Kidney capillary endothelial cell (primary cell): ENCODE results near the gene EGR2.

Experiments used
- DNase-seq: peaks from one replicate; pipeline ENCODE4 v3.0.0-alpha.2; 2018; ENCODE audit warnings: low spot score

The EGR2 gene

GRCh38 chr10:62817766-62818425 is 1.7 kb upstream of the EGR2 start:
- peak; percentile 57 for DNase-seq

- DNase-seq = no peak
Measured at GRCh38 chr10:62817121-62817765, 1.1 kb upstream of the EGR2 start.

DNA sequence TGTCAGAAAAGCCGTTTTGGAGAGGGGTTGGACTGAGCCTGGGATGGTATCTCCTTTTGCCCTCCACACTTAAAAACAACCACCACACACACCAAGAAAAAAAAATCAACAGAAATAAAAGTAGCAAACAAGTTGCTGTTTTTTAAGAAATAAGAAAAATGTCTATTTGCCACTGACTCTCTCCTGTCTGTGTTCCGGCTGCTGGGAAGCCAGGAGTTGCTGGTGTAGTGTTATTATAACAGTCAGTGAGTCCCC is 163 bp downstream of the EGR2 start:
- DNase-seq = no peak

GRCh38 chr10:62815381-62816075 is 638 bp downstream of the EGR2 start:
- DNase-seq = no peak

- DNase-seq = no peak
Measured at GRCh38 chr10:62814756-62815380, 1.3 kb downstream of the EGR2 start.

GRCh38 chr10:62813981-62814380 is 2.2 kb downstream of the EGR2 start:
- no peak for DNase-seq

DNA sequence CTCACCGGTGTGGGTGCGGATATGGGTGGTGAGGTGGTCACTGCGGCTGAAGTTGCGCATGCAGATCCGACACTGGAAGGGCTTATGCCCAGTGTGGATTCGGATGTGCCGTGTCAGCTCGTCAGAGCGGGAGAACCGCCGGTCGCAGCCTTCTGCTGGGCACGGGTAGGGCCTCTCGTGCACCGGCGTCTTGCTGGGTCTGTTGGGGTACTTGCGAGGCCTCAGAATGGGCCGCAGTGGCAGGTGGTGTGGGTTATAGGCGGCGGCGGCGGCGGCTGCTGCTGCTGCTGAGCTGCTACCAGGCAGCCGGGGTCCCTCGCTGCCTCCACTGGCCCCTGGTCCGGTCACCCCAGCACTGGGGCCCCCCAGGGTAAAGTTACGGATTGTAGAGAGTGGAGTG is 2.7 kb downstream of the EGR2 start:
- no peak for DNase-seq

GRCh38 chr10:62812672-62813439 is 3.3 kb downstream of the EGR2 start:
- DNase-seq = no peak

DNA sequence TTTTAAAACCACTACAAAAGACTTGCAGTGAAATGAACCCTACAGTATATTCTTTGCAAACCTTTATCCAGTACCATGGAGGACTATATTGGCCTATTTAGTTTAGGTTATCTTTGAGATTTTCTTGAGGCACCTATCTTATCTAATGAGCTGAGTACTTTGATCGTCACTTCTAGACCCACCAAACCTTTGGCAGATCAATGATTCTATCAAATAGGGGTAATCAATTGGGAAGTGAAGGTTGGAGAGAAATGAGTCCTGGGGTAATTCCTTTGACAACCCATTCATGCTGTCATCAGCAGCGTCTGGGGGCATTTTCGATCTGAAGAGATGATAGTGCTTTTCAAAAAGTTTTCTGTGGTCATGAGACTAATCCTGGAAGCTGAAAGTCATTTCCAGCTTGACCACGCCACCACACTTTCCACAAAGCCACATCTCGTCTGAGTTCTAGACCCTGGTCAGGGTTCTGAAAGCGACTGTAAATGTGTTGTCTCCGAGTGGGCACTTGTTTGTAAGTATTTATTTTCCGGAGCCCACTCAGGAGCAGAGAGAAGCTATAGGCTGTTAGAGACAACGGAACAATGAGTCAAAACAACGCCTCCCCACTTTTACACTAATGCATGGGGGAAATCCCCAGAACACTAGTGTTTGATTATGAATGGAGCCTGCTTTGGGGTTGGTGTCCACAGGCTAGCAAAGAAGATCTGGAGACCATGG is 4.8 kb downstream of the EGR2 start:
- no peak for DNase-seq

DNA sequence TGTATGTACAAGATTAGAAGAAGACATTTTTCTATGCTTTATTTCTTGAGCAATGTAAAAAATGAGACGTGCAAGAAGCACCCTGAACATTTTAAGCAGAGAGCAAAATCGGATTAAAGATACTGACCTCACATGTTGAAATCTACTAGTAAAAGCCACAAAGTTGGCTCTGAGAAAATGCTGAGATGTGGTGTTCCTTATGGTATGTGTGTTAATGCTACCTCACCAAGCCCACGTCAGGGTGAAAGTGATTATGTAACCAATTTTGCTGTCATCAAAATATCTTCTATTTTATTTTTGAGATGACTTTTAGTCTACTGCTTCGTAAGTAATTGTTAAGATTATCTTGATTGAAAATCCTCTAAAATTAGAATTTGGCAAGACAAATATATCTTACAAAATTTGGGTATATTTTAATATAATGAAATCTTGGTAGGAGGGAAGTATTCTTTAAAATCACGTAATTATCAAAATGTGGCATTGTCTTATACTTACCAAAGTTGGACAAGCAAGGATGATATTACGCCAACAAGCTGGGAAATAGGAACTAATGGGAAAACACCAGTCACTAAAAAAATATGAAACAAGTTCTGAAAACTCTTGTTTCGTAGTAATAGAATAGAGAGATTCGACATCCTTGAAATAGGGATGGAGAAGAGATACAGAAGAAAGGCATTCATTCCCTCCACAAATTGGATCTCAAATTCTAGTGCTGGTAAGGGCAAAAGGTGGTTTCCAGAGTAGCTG is 5.8 kb downstream of the EGR2 start:
- no peak for DNase-seq

DNA sequence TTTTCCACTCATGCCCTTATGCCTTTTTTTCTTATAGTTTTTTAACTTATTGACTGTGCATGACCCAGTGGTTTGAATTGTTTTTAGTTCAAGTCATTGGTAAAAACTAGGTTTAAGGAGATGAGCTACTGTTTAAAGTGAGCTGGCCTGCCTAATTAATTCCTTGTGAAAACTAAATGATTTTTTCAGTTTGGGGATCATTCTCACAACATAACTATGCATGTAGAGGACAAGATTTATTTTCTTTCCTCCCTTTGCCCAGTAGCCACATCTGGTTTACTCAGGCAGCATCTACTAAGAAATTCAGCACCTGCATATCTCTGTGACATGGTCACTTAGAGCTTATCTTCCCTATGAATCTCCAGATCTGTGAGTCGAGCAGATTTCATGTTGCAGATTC is 9.9 kb downstream of the EGR2 start:
- DNase-seq = no peak

- no peak for DNase-seq
Measured at GRCh38 chr10:62805231-62806099, 10.7 kb downstream of the EGR2 start.

DNA sequence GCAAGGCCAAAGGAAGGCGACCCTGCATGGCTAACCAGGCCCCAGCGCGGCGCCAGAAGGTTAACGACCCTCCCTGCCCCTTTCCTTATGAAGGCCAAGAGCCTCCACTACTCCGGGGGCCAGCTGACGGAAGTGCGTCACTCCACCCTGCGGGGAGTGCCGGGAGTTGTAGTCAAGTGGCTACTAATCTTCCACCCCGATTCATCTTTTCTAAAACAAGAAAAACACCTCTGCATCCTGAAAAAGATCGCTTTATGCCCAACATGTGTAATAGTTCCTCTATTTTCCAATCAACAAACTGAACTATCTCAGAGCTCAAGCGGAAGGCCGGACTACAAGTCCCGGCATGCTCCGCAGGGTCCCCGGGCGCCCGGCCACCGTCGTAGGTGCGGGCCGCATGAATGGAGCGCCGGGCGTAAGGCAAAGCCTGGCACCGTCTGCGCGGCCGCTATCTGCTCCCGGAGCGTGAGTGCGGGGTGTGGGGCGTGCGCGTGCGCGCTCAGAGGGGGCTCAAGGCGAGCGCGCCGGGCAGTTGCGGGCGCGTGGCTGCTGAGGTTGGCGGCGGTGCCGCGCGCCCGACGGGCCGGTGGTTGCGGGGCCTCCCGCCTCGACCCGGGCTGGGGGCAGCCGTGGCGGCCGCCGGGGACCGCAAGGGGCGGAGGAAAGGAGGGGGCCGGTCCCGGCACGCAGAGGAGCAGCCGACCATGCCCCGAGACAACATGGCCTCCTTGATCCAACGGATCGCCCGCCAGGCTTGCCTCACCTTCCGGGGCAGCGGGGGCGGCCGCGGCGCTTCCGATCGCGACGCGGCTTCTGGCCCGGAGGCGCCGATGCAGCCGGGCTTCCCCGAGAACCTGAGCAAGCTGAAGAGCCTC is 11.6 kb downstream of the EGR2 start, which contains the start of gene ADO:
ADO (plus strand) TSS at position 365 of the 875 bp plus-strand sequence; CDS start at position 705, 340 bp downstream.
- peak; percentile 75 for DNase-seq

- no peak for DNase-seq
Measured at GRCh38 chr10:62803724-62804355, 12.3 kb downstream of the EGR2 start.

DNA sequence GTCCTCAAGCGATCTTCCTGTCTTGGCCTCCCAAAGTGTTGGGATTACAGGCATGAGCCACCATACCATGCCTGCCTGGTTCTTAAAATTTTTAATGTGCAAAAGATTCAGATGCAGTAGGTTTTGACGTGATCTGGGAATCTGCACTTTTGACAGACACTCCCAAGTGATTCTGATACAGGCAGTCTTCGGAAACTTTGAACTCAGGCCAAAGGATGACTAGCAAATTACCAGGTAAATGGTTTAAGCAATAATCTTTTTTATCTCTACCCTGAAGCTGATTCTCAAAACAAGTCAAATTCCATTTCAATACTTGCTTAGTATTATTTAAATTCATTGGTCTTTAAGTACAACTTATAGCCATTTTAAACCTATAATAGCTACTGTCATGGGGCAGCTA is 14.3 kb downstream of the EGR2 start:
- DNase-seq = no peak

GRCh38 chr10:62796896-62797295 is 19.3 kb downstream of the EGR2 start:
- no peak for DNase-seq

DNA sequence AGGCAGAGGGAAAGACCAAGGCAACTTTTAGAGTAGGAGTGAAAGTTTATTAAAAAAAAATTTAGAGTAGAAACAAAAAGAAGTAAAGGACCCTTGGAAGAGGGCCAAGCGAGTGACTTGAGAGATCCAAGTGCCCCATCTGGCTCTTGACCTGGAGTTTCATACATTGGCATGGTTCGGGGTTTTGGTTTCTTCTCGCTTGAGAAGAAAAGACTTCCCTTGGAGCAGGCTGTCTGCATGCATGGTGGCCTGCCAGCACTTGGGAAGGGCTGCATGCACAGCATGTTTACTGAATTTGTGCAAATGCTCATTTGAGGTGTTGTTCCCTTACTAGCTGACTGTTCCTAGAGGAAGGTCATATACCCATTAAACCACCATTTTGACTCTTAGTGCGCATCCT is 20.4 kb downstream of the EGR2 start:
- no peak for DNase-seq

- no peak for DNase-seq
Measured at GRCh38 chr10:62795100-62795499, 21.1 kb downstream of the EGR2 start.
